KOPT-K1 (cell line): ENCODE results near the gene TMEM62.
"Not testable (repeated sequence)": the region's sequence is repeated elsewhere in the genome, so short reads cannot be mapped to it uniquely, and the experiment has no call there.

Experiments
- H3K27ac ChIP-seq: fragments of 200-600 bp; sonication (generic); 2 replicates; pipeline ENCODE4 v1.5.1; 2016; ENCODE audit warnings: antibody characterized with exemption, mild to moderate bottlenecking, low read depth, low read length; ENCODE audit not compliant: poor library complexity, severe bottlenecking
- H3K36me3 ChIP-seq: fragments of 200-600 bp; sonication (generic); 2 replicates; pipeline ENCODE4 v1.5.1; 2017; ENCODE audit warnings: antibody characterized with exemption, mild to moderate bottlenecking, low read length, moderate library complexity; ENCODE audit not compliant: insufficient read depth
- H3K9me3 ChIP-seq: fragments of 200-600 bp; sonication (generic); 2 replicates; pipeline ENCODE4 v1.5.1; 2017; ENCODE audit warnings: antibody characterized with exemption, low read length, mild to moderate bottlenecking; ENCODE audit not compliant: insufficient read depth, poor library complexity, severe bottlenecking

Gene TMEM62

DNA sequence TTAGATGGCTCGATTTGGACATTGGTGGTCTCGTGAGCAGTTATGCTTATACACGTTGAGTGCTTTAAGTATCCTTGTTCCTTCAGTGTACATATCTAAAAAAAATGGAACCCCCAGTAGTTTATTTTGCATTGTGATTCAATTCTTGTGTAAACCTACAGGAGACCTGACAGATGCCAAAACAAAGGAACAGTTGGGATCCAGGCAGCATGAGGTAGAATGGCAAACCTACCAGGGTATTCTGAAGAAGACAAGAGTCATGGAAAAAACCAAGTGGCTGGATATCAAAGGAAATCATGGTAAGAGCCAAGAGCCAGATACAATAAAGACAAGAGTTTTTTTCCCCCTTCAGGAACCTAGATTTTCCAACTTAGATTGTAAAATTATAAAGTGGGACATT, 2.0 kb downstream of the TMEM62 start:
- H3K27ac ChIP-seq = no peak overlapping the region
- H3K9me3 ChIP-seq = no peaks in the 10 kb centered on the region
- H3K36me3 ChIP-seq = no peaks in the 10 kb centered on the region

DNA sequence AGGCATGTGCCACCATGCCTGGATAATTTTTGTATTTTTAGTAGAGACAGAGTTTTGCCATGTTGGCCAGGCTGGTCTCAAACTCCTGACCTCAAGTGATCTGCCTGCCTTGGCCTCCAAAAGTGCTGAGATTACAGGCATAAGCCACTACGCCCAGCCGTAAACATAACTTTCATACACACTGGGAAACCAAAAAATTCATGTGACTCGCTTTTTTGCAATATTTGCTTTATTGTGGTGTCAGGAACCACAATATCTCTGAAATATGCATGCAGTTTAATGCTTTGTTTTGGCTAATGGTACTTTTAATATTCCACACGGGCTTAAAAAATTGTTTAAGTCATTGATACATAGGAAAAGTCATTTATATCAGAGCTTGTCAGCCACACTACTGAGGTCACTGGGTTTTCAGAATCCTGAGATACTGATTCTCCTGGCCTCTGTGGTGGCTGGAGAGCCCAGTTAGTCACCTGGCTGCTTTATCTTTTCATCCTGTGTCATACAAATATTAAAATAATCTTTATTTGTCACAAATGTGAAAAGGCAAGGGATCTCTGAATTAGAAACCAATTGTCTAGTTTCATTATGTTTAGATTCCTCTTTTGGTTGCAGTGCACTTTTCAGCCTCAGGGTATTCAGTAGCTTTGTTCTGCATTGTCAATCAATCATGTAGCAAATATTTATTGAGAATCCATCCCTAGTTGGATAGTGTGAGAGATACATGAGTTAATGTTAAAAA, 10.0 kb downstream of the TMEM62 start:
- H3K9me3 ChIP-seq = no peaks in the 10 kb centered on the region
- no peak overlapping the region for H3K27ac ChIP-seq
- H3K36me3 ChIP-seq = no peaks in the 10 kb centered on the region

DNA sequence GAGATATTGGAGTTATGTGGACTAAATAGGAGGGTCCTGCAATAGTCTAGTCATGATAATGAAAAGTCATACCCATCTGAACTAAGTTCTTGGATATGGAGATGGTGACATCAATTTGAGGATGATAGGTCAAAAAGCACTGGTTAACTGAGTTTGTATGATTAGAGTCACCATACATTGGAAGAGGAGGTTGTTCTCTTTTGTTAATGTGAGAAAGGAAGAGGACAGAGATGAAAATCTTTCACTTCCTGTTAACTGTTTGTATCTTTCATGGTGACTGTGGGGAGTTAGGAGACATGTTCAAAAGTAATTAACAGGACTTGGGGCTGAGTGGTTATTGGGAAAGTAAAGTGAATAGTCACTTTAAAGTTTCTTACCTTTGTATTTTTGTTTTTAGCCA, 11.1 kb downstream of the TMEM62 start:
- Histone ChIP-seq H3K9me3 (no peaks in the 10 kb centered on the region), H3K36me3 (no peaks in the 10 kb centered on the region), H3K27ac (no peak overlapping the region)

DNA sequence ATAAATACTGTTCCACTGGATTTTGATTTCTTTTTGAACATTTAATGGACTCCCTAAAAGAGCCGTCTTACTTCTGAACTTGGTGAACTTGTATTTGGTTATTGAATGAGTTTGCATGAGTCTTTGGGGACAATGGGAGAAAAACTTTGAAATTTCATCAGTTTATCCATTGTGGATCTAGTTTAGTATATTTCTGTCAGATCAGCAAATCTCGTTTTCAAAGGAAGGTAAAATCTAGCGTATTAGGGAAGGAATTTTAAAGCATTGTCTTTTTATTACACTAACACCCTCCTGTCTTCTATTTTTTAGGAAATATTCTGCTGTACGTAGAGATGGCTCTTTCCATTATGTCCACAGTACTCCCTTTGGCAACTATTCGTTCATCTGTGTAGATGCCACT, 12.8 kb downstream of the TMEM62 start:
- Histone ChIP-seq H3K9me3 (no peaks in the 10 kb centered on the region), H3K36me3 (no peaks in the 10 kb centered on the region), H3K27ac (no peak overlapping the region)

DNA sequence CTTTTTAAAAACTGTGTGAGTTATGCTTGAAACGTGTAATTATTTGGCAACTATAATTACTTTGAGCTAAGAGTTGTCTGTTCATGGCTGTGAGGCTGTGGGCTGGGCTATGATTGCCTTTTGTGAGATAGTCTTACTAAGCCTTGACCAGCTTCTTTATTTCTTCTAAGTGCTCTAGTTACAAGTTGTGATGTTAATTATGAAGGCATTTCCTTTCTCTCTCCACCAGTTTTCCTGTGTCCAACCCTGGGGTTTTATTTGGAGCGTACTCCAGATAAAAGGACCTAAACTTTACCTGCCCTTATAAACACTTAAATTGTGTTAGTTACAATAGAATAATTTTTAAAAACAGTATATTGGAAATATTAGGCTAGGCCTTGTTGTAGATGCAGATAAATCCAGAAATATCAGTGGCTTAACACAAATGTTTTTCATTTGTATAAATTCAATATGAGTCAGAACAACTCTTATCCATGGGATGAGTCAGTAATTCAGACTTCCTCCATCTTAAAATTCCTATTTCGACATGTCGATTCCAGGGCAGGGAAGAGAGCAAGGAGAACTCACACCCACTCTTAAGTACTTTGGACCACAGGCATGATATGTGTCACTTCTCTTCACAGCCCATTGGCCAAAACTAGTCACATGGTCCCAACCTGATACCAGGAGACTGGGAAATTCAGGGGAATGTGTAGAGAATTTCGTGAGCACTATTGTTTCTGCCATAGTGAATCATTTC, 17.0 kb downstream of the TMEM62 start:
- Histone ChIP-seq H3K9me3 (no peaks in the 10 kb centered on the region), H3K27ac (no peak overlapping the region), H3K36me3 (no peaks in the 10 kb centered on the region)

DNA sequence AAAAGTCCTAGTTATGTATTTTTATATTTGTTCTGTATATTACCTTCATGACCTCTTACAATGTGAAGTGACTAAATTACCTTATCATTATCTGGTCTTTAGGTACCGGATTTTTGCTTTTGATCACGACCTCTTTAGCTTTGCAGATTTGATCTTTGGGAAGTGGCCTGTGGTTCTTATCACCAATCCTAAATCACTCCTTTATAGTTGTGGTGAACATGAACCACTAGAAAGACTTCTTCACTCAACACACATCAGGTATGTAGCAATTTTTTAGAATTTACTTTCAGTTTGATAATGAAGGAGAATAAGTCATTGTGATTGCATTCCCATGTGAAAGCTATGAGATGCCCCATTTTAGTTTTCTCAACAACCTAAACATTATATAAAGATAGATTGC, 18.3 kb downstream of the TMEM62 start:
- H3K27ac ChIP-seq = no peak overlapping the region

DNA sequence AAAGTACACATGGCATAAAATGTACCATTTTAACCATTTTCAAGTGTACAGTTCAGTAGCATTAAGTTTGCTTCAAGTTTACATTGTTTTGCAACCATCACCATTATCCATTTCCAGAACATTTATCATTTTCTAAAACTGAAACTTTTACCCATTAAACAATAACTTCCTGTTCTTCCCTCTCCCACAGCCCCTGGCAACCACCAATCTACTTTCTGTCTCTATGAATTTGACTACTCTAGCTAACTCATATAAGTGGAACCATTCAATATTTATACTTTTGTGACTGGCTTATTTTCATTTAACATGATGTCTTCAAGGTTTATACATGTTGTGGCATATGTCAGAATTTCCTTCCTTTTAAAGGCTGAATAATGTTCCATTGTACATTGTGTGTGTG, 19.9 kb downstream of the TMEM62 start:
- H3K9me3 ChIP-seq = no peaks in the 10 kb centered on the region
- no peak overlapping the region for H3K27ac ChIP-seq
- H3K36me3 ChIP-seq = no peaks in the 10 kb centered on the region; the same call in 1 of the 2 replicates

More for the DNA sequence above, 18.3 kb downstream of the TMEM62 start:
- no peaks in the 10 kb centered on the region for H3K9me3 ChIP-seq
- no peaks in the 10 kb centered on the region; the same call in 1 of the 2 replicates for H3K36me3 ChIP-seq

DNA sequence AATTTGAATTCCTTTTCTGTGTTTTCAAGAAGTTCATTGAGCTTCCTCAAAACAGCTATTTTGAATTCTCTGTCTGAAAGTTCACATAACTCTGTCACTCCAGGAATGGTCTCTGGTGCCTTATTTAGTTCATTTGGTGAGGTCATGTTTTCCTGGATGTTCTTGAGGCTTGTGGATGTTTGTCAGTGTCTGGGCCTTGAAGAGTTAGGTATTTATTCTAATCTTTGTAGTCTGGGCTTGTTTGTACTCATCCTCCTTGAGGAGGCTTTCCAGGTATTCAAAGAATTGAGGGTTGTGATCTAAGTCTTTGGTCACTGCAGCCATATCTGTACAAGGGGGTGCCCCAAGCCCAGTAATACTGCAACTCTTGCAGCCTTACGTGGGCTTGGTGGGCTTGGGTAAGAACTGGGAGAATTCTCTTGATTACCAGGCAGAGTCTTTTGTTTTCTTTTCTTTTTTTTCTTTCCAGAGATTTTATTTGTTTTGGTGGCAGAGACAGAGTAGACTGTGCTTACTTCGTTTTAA, 32.5 kb downstream of the TMEM62 start:
- Histone ChIP-seq H3K27ac (no peak overlapping the region), H3K9me3 (no peaks in the 10 kb centered on the region), H3K36me3 (no peaks in the 10 kb centered on the region)

DNA sequence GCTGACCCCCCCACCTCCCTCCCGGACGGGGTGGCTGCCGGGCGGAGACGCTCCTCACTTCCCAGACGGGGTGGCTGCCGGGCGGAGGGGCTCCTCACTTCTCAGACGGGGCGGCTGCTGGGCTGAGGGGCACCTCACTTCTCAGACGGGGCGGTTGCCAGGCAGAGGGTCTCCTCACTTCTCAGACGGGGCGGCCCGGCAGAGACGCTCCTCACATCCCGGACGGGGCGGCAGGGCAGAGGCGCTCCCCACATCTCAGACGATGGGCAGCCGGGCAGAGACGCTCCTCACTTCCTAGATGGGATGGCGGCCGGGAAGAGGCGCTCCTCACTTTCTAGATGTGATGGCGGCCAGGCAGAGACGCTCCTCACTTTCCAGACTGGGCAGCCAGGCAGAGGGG, 33.9 kb downstream of the TMEM62 start:
- not testable (repeated sequence) for H3K27ac ChIP-seq, H3K36me3 ChIP-seq, H3K9me3 ChIP-seq

DNA sequence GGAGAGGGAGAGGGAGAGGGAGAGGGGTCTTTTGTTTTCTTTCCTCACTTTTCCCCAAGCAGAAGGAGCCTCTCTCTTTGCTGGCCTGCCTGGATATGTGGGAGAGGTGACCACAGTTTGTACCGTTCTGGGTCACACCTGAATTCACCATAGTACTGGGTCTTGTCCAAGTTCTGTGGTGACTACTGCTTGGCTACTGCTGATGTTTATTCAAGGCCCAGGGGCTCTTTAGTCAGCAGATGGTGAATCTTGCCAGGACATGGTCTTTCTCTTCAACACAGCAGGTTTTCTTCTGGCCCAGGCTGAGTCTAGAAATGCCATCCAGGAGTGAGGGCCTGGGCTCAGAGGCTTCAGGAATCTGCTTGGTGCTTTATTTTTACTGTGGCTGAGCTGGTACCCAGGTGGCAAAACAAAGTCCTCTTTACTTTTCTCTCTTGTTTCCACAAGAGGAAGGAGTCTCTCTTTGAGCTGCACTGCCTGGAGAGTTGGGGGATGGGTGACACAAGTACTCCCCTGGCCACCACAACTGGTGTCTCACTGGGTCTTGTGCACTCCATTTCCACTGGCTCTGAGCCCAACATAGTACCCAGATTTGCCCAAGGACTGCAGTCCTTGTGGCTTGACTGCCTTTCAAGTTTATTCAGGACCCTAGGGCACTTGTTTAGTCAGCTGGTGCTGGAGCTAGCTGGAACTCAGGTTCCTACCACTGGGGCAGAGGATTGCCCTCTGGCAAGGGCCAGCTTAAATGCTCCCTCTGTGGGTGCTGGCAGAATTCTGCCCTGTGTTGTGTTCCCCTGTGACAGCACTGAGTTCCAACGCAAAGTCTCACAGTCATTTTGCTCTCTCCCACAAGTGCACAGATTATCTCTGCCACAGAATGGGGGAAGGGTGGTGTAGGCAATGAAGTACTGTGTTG, 35.1 kb downstream of the TMEM62 start:
- no peaks in the 10 kb centered on the region for H3K36me3 ChIP-seq
- H3K9me3 ChIP-seq = peaks cover 5% of the 10 kb centered on the region
- H3K27ac ChIP-seq = no peak overlapping the region

DNA sequence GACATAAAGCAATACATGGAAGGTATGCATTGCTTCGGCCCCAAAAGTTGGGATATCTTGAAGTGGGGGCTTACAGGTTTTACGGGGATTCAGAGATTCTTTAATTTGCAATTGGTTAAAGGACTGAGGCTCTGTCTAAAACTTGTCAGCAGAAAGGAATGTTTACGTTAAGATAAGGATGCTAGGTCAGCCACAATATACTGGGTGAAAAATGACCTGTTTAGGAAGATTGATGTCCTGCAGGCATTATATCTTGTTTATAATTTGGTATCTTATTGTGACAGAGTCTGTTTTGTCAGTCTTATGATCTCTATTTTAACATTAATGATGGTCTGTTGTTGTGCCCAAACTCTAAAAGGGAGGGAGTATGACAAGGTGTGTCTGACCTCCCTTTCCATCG, 36.5 kb downstream of the TMEM62 start:
- Histone ChIP-seq H3K36me3 (no peaks in the 10 kb centered on the region), H3K27ac (no peak overlapping the region), H3K9me3 (peaks cover 5% of the 10 kb centered on the region)

DNA sequence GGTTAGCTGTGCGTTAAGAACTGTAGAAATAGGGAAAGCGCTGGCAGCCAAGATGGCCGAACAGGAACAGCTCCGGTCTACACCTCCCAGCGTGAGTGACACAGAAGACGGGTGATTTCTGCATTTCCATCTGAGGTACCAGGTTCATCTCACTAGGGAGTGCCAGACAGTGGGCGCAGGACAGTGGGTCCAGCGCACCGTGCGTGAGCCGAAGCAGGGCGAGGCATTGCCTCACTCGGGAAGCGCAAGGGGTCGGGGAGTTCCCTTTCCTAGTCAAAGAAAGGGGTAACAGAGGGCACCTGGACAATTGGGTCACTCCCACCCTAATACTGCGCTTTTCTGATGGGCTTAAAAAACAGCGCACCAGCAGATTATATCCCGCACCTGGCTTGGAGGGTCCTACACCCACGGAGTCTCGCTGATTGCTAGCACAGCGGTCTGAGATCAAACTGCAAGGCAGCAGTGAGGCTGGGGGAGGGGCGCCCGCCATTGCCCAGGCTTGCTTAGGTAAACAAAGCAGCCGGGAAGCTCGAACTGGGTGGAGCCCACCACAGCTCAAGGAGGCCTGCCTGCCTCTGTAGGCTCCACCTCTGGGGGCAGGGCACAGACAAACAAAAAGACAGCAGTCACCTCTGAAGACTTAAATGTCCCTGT, 42.4 kb downstream of the TMEM62 start:
- not testable (repeated sequence) for H3K9me3 ChIP-seq, H3K36me3 ChIP-seq, H3K27ac ChIP-seq

DNA sequence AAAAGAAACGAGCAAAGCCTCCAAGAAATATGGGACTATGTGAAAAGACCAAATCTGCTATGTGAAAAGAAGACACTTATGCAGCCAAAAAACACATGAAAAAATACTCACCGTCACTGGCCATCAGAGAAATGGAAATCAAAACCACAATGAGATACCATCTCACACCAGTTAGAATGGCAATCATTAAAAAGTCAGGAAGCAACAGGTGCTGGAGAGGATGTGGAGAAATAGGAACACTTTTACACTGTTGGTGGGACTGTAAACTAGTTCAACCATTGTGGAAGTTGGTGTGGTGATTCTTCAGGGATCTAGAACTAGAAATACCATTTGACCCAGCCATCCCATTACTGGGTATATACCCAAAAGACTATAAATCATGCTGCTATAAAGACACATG, 43.8 kb downstream of the TMEM62 start:
- H3K36me3 ChIP-seq, H3K9me3 ChIP-seq: not testable (repeated sequence)

DNA sequence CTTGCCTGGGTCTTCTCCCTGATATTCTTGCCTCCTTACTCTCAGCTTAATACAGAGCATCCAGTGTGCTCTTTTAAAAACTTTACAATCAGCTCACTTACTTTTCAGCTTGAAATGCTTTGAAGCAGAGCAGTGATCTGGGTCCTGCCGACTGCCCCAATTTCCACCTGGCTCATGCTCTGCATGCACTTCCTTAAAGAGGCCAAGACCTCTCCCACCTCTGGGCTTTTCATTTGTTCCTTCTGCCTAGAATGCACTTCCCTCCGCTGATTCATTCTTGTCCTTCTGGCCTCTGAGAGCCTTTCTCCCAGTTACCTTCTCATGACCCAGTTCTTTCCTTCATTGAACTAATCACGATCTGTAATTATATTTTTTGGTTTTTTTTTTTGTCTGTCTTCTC, 49.9 kb downstream of the TMEM62 start:
- no peak overlapping the region for H3K27ac ChIP-seq
- H3K9me3 ChIP-seq = no peaks in the 10 kb centered on the region
- no peaks in the 10 kb centered on the region for H3K36me3 ChIP-seq

More for the DNA sequence above, 43.8 kb downstream of the TMEM62 start:
- not testable (repeated sequence) for H3K27ac ChIP-seq
